GM23338 (cell line): ENCODE measurements around the gene SLC6A5. TPM values are rescaled to one million over a fixed set of nuclear protein-coding genes. Genes with fewer than 3 reads are reported as not detected.

Source experiments
- ATAC-seq: fragments of 200-7000 bp; cut with Tn5 transposase; 3 replicates; pipeline ENCODE4 v1.9.1; 2020
- DNase-seq: peaks from one replicate; pipeline ENCODE4 v3.0.0-alpha.2; 2015; ENCODE audit warnings: low spot score
- H2AFZ ChIP-seq: fragments of 200-600 bp; sonication (generic); 2 replicates; pipeline ENCODE4 v1.8.0; 2016; ENCODE audit warnings: antibody characterized with exemption, mild to moderate bottlenecking, moderate library complexity
- H3F3A ChIP-seq: fragments of 200-600 bp; sonication (generic); replicated peaks from 2 replicates; pipeline ENCODE4 v1.8.0; 2017; ENCODE audit warnings: antibody characterized with exemption, mixed run types, low read depth
- H3K27ac ChIP-seq: fragments of 200-600 bp; sonication (generic); 2 replicates; pipeline ENCODE4 v1.6.1; 2016; ENCODE audit warnings: low read depth
- H3K27me3 ChIP-seq: fragments of 200-600 bp; sonication (generic); 2 replicates; pipeline ENCODE4 v1.8.0; 2016; ENCODE audit warnings: mild to moderate bottlenecking, mixed run types, moderate library complexity; ENCODE audit not compliant: insufficient read depth
- H3K36me3 ChIP-seq: fragments of 200-600 bp; sonication (generic); 2 replicates; pipeline ENCODE4 v1.8.0; 2016; ENCODE audit warnings: mild to moderate bottlenecking; ENCODE audit not compliant: insufficient read depth
- H3K4me1 ChIP-seq: fragments of 200-600 bp; sonication (generic); 2 replicates; pipeline ENCODE4 v1.8.0; 2016; ENCODE audit warnings: mild to moderate bottlenecking, moderate library complexity; ENCODE audit not compliant: insufficient read depth
- H3K4me2 ChIP-seq: fragments of 200-600 bp; sonication (generic); 2 replicates; pipeline ENCODE4 v1.7.1; 2017; ENCODE audit warnings: mixed run types
- H3K4me3 ChIP-seq: fragments of 200-600 bp; sonication (generic); 2 replicates; pipeline ENCODE4 v1.6.1; 2016; ENCODE audit warnings: mixed run types
- H3K79me2 ChIP-seq: fragments of 200-600 bp; sonication (generic); replicated peaks from 2 replicates; pipeline ENCODE4 v1.8.0; 2017; ENCODE audit warnings: mild to moderate bottlenecking; ENCODE audit not compliant: insufficient read depth
- H3K9me2 ChIP-seq: fragments of 200-600 bp; sonication (generic); 2 replicates; pipeline ENCODE4 v1.8.0; 2017; ENCODE audit not compliant: insufficient read depth
- H4K20me1 ChIP-seq: fragments of 200-600 bp; sonication (generic); replicated peaks from 2 replicates; pipeline ENCODE4 v1.8.0; 2017; ENCODE audit warnings: mild to moderate bottlenecking; ENCODE audit not compliant: insufficient read depth
- H3K27ac Mint-ChIP-seq: 2 replicates; pipeline ENCODE4 v1.8.0; 2020; ENCODE audit warnings: inconsistent platforms, mild to moderate bottlenecking, moderate library complexity, mixed read lengths
- H3K27me3 Mint-ChIP-seq: 3 replicates; pipeline ENCODE4 v1.8.0; 2022; ENCODE audit warnings: low read depth, mild to moderate bottlenecking, moderate library complexity, mixed read lengths, inconsistent platforms; ENCODE audit not compliant: insufficient read depth, poor library complexity
- H3K36me3 Mint-ChIP-seq: 3 replicates; pipeline ENCODE4 v1.8.0; 2021; ENCODE audit warnings: low read depth, mild to moderate bottlenecking, inconsistent platforms, moderate library complexity, mixed read lengths
- H3K4me1 Mint-ChIP-seq: 3 replicates; pipeline ENCODE4 v1.8.0; 2020; ENCODE audit warnings: mild to moderate bottlenecking, inconsistent platforms, mixed read lengths
- H3K4me3 Mint-ChIP-seq: 3 replicates; pipeline ENCODE4 v1.8.0; 2021; ENCODE audit warnings: moderate library complexity, mild to moderate bottlenecking, inconsistent platforms, mixed read lengths
- H3K9me3 Mint-ChIP-seq: 3 replicates; pipeline ENCODE4 v1.8.0; 2020; ENCODE audit warnings: moderate library complexity, mild to moderate bottlenecking, inconsistent platforms, mixed read lengths
- CREB1 ChIP-seq: fragments of 250-450 bp; sonication (Bioruptor Pico); IDR thresholded peaks from 2 replicates; pipeline ENCODE4 v1.5.0; 2020; ENCODE audit warnings: low read depth, mild to moderate bottlenecking, moderate library complexity
- EZH2 ChIP-seq: fragments of 200-600 bp; sonication (generic); IDR thresholded peaks from one replicate; pipeline ENCODE4 v1.8.0; 2017; ENCODE audit warnings: antibody characterized with exemption, mild to moderate bottlenecking, low read depth; ENCODE audit not compliant: unreplicated experiment
- EZH2phosphoT487 ChIP-seq: fragments of 200-600 bp; sonication (generic); IDR thresholded peaks from one replicate; pipeline ENCODE4 v1.8.1; 2018; ENCODE audit warnings: antibody characterized with exemption; ENCODE audit not compliant: unreplicated experiment
- POLR2AphosphoS5 ChIP-seq: IDR thresholded peaks from 2 replicates; pipeline ENCODE4 v1.6.1; 2016; ENCODE audit warnings: antibody characterized with exemption, low read depth
- ZNF114 ChIP-seq: fragments of 250-450 bp; sonication (Bioruptor Pico); IDR thresholded peaks from 2 replicates; pipeline ENCODE4 v1.5.0; 2020; ENCODE audit warnings: mild to moderate bottlenecking, moderate library complexity
- ZNF331 ChIP-seq: fragments of 250-450 bp; sonication (Bioruptor Pico); IDR thresholded peaks from 2 replicates; pipeline ENCODE4 v1.5.0; 2020; ENCODE audit warnings: low read depth, mild to moderate bottlenecking, moderate library complexity
- polyA plus RNA-seq: library from polyadenylated mRNA; unstranded; fragments of >200 nt; fragmentation: Nextera tagmentation; extraction: Ambion mirVana; gene quantifications from 2 replicates; pipeline ENCODE4 v1.2.1, GENCODE V29; 2016
- total RNA-seq: library from RNA; depleted of rRNA; stranded (reverse); fragments of >200 nt; shearing (Covaris generic); gene quantifications from 2 replicates; pipeline ENCODE4 v1.2.3, GENCODE V29; 2014
- TF ChIP-seq, protein P1 (sequence below): IDR thresholded peaks from one replicate; pipeline ENCODE4 v1.6.1; 2018; ENCODE audit warnings: antibody characterized with exemption; ENCODE audit not compliant: unreplicated experiment
- TF ChIP-seq, protein P2 (sequence below): IDR thresholded peaks from 2 replicates; pipeline ENCODE4 v1.6.1; 2016; ENCODE audit warnings: antibody characterized with exemption
- TF ChIP-seq, protein P3 (sequence below): fragments of 250-450 bp; sonication (Bioruptor Pico); IDR thresholded peaks from 2 replicates; pipeline ENCODE4 v1.5.0; 2020; ENCODE audit warnings: mild to moderate bottlenecking, moderate library complexity

Gene SLC6A5
- total and polyA plus RNA-seq, 2 experiments from 2014 or later, result not detected

DNA sequence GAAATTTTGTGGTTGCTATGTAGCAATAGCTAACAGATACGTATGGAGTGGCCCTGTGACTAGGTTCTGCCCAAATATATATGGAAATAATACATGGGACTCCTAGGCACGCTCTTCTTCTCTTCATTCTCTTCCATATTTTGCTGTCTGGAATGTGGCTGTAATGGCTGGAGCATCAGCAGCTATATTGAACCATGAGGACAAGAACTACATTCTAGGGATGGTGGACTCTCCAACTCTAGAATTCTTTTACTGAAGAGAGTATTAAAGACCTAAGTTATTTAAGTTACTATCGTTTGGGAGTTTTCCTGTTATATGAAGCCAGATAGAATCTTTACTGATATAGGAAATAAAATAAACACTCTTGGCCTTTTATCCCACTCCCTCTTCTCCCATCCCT, 62.4 kb downstream of the SLC6A5 start:
- TF ChIP-seq, protein P1, sequence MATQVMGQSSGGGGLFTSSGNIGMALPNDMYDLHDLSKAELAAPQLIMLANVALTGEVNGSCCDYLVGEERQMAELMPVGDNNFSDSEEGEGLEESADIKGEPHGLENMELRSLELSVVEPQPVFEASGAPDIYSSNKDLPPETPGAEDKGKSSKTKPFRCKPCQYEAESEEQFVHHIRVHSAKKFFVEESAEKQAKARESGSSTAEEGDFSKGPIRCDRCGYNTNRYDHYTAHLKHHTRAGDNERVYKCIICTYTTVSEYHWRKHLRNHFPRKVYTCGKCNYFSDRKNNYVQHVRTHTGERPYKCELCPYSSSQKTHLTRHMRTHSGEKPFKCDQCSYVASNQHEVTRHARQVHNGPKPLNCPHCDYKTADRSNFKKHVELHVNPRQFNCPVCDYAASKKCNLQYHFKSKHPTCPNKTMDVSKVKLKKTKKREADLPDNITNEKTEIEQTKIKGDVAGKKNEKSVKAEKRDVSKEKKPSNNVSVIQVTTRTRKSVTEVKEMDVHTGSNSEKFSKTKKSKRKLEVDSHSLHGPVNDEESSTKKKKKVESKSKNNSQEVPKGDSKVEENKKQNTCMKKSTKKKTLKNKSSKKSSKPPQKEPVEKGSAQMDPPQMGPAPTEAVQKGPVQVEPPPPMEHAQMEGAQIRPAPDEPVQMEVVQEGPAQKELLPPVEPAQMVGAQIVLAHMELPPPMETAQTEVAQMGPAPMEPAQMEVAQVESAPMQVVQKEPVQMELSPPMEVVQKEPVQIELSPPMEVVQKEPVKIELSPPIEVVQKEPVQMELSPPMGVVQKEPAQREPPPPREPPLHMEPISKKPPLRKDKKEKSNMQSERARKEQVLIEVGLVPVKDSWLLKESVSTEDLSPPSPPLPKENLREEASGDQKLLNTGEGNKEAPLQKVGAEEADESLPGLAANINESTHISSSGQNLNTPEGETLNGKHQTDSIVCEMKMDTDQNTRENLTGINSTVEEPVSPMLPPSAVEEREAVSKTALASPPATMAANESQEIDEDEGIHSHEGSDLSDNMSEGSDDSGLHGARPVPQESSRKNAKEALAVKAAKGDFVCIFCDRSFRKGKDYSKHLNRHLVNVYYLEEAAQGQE, result no peak
- no peak for TF ChIP-seq POLR2AphosphoS5
- TF ChIP-seq, protein P2, sequence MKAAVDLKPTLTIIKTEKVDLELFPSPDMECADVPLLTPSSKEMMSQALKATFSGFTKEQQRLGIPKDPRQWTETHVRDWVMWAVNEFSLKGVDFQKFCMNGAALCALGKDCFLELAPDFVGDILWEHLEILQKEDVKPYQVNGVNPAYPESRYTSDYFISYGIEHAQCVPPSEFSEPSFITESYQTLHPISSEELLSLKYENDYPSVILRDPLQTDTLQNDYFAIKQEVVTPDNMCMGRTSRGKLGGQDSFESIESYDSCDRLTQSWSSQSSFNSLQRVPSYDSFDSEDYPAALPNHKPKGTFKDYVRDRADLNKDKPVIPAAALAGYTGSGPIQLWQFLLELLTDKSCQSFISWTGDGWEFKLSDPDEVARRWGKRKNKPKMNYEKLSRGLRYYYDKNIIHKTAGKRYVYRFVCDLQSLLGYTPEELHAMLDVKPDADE, result no peak
- TF ChIP-seq EZH2phosphoT487, result no peak
- TF ChIP-seq ZNF114 (CRISPR knock-in tag), result no peak
- no peak for TF ChIP-seq EZH2
- TF ChIP-seq ZNF331 (CRISPR knock-in tag), result no peak
- no peak for TF ChIP-seq CREB1 (CRISPR knock-in tag)
- TF ChIP-seq, protein P3, sequence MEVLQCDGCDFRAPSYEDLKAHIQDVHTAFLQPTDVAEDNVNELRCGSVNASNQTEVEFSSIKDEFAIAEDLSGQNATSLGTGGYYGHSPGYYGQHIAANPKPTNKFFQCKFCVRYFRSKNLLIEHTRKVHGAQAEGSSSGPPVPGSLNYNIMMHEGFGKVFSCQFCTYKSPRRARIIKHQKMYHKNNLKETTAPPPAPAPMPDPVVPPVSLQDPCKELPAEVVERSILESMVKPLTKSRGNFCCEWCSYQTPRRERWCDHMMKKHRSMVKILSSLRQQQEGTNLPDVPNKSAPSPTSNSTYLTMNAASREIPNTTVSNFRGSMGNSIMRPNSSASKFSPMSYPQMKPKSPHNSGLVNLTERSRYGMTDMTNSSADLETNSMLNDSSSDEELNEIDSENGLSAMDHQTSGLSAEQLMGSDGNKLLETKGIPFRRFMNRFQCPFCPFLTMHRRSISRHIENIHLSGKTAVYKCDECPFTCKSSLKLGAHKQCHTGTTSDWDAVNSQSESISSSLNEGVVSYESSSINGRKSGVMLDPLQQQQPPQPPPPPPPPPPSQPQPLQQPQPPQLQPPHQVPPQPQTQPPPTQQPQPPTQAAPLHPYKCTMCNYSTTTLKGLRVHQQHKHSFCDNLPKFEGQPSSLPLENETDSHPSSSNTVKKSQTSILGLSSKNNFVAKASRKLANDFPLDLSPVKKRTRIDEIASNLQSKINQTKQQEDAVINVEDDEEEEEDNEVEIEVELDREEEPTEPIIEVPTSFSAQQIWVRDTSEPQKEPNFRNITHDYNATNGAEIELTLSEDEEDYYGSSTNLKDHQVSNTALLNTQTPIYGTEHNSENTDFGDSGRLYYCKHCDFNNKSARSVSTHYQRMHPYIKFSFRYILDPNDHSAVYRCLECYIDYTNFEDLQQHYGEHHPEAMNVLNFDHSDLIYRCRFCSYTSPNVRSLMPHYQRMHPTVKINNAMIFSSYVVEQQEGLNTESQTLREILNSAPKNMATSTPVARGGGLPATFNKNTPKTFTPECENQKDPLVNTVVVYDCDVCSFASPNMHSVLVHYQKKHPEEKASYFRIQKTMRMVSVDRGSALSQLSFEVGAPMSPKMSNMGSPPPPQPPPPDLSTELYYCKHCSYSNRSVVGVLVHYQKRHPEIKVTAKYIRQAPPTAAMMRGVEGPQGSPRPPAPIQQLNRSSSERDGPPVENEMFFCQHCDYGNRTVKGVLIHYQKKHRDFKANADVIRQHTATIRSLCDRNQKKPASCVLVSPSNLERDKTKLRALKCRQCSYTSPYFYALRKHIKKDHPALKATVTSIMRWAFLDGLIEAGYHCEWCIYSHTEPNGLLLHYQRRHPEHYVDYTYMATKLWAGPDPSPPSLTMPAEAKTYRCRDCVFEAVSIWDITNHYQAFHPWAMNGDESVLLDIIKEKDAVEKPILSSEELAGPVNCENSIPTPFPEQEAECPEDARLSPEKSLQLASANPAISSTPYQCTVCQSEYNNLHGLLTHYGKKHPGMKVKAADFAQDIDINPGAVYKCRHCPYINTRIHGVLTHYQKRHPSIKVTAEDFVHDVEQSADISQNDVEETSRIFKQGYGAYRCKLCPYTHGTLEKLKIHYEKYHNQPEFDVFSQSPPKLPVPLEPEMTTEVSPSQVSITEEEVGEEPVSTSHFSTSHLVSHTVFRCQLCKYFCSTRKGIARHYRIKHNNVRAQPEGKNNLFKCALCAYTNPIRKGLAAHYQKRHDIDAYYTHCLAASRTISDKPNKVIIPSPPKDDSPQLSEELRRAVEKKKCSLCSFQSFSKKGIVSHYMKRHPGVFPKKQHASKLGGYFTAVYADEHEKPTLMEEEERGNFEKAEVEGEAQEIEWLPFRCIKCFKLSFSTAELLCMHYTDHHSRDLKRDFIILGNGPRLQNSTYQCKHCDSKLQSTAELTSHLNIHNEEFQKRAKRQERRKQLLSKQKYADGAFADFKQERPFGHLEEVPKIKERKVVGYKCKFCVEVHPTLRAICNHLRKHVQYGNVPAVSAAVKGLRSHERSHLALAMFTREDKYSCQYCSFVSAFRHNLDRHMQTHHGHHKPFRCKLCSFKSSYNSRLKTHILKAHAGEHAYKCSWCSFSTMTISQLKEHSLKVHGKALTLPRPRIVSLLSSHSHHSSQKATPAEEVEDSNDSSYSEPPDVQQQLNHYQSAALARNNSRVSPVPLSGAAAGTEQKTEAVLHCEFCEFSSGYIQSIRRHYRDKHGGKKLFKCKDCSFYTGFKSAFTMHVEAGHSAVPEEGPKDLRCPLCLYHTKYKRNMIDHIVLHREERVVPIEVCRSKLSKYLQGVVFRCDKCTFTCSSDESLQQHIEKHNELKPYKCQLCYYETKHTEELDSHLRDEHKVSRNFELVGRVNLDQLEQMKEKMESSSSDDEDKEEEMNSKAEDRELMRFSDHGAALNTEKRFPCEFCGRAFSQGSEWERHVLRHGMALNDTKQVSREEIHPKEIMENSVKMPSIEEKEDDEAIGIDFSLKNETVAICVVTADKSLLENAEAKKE (CRISPR knock-in tag), result no peak
- no peak for ATAC-seq
- H3K27me3 ChIP-seq, result peaks cover 19% of the 10 kb centered on the region

More for the DNA sequence above, 62.4 kb downstream of the SLC6A5 start:
- Mint-ChIP-seq H3K27me3 (peaks cover 7% of the 10 kb centered on the region), H3K4me1 (peaks cover 18% of the 10 kb centered on the region), H3K4me3 (no peak overlapping the region), H3K27ac (no peak overlapping the region), H3K9me3 (no peaks in the 10 kb centered on the region), H3K36me3 (no peaks in the 10 kb centered on the region)
- Histone ChIP-seq H3K36me3 (no peaks in the 10 kb centered on the region), H3K27ac (no peak overlapping the region), H2AFZ (no peak overlapping the region), H3K4me1 (peaks cover 12% of the 10 kb centered on the region), H3K79me2 (no peaks in the 10 kb centered on the region), H3K4me2 (no peak overlapping the region), H3K9me2 (no peaks in the 10 kb centered on the region), H3K4me3 (no peak overlapping the region), H3F3A (no peaks in the 10 kb centered on the region), H4K20me1 (0 out of 2 replicates have a peak, but pooled peaks cover 2% of the 10 kb centered on the region)
- DNase-seq, result no peak
